Measurements from ENCODE around the gene ARMS2.
A peak's percentile ranks its signal among the peaks of the same experiment; 100 is the strongest.

The ARMS2 gene

DNA sequence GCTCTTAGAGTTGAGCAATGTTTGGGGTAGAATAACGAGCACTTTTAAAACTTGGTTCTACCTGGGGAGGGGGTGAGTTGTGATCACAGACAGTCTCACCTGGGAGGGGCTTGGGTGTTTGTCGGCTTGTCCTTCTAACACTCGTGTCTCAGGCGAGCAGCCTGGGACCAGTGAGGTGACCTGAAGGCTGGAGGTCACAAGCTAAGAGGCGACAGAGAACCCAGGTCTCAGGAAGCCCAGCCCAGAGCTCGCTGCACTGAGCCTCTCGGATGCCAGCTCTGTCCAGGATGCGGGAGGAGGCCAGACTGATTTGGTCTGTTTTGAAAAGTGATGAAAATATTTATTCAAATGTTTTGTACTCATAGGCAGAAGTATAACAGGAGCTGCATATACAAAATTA is 18.7 kb downstream of the ARMS2 start:
- no peak for DNase-seq

DNA sequence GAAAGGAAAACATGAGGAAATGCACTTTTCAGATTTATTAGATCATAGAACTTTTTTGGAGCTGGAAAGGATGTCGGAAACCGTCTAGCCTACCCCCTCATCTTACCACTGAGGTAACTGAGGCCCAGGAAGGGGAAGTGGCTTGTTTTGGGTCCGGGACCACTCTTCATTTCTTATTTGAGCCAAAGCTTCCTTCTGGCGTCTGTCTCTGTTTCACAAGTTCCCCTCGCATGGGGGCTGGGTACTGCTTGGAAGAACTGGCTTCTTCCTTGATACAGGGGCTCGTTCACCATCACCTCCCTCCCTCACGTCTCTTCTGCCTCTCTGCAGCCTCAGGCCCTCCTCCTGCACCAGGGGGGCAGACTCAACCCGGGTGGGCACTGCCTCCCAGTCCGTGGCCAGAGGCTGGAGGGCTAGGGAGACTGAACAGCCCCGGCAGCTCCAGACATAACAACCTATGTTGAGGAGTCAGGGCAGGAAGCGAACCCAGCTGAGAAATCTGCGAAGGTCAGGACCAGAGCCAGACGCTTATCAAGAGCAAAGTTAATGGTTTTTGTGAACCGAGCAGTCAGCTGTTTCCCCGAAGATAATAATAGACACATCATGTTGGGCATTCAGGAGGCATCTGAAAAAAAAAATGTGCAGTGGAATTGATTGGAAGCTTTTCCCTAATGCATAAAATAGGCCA is 19.8 kb downstream of the ARMS2 start:
- peak; percentile 15 for DNase-seq

DNA sequence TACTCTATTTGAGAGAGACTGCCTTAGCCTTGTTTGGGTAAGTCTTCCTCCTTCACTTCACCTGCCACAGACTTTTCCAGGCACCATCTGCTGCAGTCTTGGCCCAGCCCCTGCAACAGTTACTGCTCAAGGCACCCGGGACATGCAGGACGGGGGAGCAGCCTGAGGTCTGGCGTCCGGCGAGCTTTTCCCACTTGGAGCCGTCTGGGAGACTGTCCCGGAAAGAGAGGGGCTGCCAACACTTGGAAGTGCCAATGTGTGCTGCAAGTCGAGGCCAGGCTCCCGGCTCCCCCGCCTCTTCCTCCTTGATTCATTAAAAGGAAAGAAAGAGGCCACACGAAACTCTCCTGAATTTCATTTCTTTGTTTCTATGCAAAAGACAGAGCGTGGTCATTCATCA is 20.6 kb downstream of the ARMS2 start:
- peak; percentile 29 for DNase-seq

DNA sequence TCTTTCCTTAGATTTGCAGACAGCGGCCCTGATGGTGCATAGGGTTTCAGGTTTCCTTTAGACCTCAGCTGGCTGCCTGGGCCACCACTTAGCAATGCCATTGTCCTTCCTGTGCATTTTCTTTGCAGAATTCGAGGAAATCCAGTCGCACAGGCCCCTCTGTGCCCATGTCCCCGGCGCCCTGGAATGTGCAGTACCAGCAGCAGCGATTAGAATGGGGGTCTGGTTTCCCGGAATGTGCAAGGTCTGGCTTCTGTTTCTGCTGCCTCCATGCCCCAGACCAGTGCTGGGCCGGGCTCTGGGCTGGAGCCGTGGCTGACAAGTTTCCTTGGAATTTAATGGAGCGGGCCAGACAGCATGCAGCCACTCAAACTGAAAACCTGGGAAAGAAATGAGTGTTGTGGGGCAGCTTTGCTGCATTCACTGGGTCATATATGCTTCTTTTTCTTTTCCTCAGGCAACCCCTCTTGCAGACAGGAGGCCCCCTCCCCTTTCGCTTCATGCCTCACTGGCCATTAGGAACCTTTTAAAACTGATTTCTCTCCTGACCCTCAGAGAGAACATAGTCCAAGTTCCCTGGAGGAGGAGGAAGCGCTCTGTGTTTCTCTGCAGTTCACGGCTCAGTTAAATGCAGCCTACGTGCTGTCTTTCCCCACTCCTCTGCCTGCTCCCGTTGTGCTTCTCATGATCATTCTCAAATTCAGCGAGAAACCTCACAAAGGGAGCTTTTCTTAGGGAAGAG is 21.3 kb downstream of the ARMS2 start:
- peak; percentile 61 for DNase-seq

DNA sequence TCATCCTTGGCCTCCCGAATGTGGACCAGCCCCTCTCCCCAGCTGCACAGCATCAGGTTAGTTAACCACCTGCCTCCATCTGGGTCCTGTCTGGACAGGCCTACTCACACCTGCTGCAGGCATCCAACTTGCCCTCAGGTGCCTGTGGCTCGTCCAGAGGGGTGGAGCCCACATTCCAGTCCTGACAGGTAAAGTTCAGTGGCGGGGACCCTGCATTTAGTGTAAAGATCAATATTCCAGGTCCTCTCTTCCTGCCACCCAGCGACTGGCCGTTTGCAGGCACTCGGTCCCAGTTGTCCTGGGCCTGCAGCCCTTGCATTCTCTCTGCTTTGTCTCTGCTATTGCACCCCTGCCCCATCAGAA is 21.9 kb downstream of the ARMS2 start:
- no peak for DNase-seq

DNA sequence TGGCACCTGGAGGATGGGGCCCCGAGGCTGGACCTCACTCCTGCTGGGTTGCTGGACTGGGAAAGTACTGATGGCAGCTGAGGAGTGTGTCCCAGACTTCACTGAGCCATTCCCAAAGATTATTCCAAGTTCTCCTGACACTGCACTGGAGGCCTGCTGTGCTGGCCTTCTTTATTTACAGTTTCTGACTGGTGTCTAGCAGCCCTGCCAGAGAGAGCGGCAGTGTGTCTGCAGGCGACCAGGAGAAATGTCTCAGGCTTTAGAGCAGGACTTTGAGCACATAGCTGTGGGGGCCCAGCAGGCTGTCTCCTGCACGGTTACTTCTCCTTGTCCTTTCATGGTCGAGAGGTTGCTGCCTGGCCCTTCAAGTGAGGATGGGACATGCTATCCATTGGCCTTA is 23.0 kb downstream of the ARMS2 start:
- no peak for DNase-seq

DNA sequence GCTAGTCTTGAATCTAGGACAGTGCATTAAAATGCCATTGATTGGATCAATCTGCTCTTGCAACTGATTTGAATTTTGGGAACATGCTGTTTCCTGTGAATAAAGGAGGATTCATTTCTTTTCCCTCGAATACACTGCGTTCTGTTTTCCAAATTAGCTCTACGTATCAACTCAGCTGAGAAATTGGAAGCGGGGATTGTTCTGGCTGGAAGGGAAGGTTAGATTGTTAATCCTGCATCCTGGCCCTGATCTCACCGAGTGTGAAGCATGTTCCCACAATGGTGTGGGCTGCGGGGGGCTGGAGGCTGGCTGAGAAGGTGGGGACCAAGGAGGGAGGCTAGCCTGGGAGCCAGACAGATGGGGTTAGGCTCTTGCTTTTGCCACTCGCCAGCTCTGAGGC is 24.5 kb downstream of the ARMS2 start:
- DNase-seq: no peak

DNA sequence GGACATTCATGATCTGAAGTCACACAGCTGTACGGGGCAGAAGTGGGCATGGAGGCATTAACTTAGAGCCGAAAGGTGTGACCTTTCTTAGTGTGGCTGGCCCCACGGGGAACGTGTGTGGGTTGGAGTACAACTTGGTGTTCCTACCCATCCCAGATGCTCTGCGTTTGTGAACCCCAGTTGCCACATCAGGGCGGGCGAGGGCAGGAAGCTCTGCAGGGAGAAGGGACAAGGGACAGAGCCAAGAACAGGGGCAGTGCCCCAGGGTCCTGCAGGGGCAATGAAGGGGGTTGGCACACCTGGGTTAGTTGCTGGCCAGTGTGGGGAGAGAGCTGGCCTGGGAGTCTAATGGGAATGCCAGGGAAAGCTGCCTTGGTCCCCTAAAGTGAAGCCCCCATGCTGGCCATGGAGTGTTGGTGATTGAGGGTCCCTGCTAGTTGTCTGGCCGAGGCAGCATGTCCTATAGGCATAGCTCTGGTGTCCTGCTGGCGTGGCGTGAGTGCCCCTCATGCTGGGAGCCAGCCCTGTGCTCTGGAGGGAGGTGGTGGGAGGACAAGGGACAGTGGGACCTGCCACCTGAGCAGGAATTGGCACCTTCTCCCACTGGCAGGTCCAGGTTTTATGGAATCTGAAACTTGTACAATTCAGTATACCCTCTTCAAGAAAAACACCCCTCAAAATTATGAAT is 25.8 kb downstream of the ARMS2 start:
- DNase-seq: no peak

DNA sequence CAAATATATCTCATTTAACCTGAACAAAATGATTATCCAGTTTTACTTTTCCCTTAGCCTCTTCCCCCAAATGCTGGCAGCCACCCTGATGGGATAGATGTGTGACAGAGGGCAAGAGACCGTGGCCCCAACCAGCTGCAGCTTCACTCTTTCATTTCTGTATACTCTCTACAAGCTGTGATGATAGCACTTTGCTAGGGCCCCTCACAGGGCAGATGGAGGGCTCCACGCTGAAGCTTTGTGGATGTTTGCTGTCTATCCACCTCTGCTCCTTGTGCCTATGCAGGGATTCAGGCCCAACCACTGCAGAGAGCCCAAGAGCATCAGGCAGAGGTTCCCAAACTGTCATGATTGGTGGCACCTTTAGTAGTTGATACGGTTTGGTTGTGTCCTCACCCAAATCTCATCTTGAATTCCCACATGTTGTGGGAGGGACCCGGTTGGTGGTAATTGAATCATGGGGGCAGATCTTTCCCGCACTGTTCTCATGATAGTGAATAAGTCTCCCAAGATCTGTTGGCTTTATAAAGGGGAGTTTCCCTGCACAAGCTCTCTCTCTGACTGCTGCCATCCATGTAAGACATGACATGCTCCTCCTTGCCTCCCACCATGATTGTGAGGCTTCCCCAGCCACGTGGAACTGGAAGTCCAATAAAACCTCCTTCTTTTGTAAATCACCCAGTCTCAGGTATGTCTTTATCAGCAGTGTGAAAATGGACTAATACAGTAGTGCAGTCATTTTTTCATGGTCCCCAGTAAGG is 27.0 kb downstream of the ARMS2 start:
- no peak for DNase-seq

DNA sequence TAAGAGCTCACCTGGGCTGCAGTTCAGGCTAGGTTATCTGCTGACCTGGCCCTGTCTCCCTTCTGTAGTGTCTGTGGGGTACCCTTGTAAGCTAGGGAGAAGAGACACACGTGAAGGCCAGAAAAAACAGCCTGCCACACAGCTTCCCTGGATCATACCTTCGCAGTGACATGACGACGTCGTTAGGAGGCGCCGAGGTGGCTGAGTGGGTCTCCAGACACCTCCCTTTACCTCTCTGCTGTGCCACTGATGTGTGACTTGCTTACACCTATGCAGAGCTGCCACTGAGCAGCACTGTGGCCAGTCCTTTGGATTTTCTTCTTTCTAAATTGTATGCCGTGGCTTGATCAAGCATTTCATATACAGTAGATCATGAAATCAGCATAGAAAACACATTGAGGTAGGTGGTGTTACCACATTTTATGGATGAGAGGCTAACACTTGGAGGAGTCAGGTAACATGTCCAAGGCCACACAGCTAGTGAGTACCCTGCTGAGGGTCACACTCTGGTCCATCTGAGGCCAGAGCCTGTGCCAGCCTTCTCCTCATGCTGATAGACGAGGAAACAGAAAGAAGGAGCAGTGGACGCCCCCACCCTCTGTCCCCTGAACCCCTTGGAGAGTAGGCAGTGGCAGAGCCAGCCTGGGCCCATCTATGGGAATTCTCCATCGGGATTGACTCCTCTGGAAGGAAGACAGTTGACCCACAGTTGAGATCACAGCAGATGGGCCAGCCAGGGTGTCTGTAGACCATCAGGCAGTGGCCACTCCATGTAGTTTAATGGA is 30.0 kb downstream of the ARMS2 start:
- DNase-seq: no peak

DNA sequence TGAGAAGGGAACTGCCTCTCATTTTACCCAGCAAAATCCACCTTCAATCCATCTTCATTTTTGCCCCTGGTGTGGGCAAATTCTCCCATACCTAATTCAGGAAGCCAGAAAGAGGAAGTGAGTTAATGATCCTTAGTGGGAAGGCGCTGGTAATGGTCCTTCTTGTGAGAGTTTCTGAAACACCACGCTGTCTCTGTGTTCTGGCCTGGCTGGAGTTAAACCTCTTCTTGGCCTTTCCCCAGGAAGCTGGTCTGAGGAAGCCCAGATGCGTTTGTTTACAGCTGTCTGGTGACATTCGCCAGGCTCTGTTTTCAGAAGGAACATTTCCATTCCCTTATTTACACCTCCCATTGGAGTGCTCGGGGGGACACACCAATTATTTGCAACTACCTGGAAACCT is 31.2 kb downstream of the ARMS2 start:
- no peak for DNase-seq

DNA sequence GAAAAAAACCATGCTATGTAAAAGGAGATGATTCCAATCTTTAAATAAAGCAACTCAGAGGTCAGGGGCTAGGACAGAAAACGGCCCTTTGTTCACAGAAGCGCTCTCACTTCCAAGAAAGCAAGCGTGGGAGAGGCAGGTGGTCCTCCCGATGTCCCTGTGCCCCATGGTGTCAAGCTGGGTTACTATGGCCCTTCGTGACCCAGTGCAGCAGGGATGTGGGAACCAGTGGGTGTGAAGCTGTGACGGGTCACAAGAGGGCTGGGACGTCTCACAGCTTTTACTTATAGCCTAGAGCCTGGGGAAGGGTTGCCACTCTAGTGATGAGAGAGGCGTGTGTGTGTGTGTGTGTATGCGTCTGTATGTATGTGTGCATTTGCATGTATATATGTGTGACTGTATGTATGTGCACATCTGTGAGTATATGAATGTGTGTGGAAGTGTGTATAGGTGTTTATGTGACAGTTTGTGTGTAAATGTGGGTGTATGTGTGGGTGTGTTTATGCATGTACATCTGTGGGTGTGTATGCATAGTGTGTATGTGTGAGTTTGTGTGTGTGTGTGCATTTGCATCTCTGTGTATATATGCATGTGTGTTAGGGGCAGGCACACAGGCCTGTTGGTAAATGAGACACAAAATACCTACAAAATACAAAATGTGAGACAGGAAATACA is 32.1 kb downstream of the ARMS2 start:
- no peak for DNase-seq

DNA sequence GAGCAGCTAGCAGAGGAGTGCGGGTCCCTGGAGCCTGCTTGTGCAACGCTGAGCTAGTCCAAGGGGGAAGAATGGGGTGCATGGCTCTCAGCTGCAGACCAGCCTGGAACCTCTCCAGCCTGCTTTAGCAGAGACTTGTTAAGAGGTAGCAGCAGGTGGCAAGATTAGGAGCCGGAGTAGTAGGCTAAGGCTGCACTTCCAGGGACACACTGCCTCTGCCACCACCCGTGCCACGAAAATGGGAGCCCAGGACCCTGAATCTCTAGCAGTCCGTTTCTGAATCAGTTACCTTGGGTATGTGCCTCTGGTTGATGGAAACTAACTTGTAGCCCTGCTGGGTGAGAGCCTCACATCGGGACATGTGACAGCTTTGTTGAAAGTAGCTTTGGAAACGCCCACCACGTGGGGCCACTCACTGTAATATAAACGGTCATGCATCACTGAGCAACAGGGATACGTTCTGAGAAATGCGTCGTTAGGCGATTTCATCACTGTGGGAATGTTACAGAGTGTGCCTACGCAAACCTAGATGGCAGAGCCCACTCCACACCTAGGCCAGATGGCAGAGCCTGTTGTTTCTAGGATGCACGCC is 32.8 kb downstream of the ARMS2 start:
- no peak for DNase-seq

DNA sequence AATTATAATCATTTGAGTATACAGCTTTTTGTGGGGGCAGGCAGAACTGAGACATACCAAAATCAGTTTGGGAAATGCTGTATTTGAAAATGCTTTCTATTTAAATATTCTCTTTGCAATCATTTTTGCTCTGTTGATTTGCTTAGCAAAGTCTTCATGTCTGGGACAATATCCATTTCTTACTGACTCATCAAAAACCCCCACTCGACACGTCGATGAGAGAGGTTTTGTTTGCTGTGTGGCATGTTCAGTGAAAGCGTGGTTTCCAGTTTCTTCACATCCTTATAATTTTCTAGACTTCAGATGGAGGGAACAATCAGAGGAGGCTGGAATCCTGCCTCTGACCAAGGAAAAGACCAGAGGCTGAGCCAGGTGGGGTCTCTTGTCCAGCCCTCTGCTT is 35.8 kb downstream of the ARMS2 start:
- DNase-seq: no peak

DNA sequence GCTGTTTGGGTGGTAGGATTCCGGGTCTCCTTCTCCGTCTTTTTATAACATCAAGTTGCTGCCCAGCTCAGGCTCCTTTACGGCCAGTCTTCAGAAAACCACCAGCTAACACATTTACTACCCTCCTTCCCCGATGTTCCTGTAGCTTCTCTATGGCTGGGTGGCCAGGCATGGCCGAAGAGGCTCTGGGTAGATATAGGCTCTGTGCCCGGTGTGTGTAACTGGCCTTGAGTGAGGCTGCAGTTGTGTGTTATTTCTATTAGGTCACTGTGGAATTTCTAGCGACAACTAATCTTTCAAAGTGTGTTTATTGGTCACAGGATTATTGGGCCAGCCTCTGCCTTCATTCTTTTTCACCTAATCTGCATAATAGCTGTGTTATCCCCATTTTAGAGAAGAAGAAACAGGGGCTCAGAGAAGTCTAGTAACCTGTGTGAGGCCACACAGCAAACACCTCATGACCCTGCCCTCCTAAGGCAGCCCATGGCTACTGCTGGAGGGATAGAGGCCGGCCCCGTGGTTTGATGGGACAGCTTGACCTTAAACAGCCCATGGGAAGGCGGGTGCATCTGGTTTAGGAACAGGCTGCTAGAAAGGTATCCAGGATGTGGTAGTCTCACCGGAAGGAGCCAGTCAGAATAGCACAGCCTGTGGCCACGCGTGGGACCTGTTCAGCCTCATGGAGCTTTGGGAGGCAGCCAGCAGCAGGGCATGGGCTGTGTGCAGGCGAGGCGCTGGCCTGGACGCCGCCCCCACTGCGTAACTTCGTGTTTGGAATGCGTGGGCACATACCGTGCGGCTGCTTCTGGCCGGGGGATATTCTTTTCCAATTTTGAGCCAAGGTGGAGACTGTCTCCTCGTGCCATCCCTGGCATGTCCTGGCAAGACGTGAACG is 36.6 kb downstream of the ARMS2 start:
- DNase-seq: no peak

DNA sequence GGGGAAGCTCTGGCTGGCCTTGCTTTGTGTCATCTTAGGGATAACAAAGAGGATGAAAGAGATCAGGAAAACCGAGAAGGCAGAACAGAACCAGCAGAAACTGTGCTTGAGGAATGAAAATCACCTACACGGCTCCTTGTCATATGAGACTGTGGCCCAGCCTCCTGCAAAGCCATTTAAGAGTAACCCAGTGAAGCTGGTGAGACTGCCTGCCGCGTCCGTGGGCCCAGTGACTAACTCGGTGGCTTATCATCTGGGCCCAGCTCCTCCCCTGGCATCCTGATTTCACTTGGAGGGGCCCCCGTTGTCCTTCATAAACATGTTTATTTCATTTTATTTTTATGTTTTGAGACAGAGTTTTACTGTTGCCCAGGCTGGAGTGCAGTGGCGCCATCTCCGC is 37.6 kb downstream of the ARMS2 start:
- no peak for DNase-seq

DNA sequence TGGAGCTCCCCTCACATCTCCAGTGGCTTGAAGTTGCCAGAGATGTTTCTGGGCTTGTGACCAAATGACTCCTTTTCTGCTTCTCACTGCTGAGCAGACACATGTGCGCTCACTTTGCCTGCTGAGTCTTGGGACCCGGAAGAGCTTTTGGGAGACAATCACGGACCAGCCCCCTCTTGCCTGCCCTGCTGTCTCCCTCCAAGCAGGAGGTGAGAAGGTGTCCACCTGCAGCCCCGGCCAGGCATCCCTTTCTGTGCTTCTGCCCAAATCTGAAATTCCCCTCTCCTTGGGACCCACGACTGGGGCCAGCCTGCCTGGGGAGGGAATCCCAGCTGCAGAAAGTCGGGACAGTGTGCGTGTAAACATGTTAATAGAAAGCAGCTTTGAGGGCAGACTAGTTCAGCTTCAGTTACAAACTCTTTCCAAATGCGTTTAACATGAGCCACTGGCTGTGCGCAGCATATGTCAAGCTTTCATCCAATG is 38.6 kb downstream of the ARMS2 start:
- DNase-seq: no peak

DNA sequence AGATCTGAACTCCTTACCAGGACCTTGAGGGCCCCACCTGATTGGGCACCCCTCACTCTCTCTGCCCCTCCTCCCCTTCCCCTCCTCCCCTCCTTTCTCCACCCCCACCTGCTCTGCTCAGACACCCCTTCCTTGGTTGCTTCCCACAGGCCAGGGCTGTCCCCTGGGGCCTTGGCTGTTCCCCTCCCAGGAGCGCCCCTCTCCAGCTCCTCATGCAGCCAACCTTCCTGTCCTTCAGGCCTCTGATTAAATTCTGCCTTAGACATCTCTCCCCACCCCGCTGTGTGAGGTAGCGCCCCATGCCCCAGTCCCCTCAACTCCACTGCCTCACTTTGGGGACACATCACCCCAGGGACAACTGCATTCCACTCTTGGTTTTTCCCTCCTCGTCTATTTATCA is 39.3 kb downstream of the ARMS2 start:
- no peak for DNase-seq

DNA sequence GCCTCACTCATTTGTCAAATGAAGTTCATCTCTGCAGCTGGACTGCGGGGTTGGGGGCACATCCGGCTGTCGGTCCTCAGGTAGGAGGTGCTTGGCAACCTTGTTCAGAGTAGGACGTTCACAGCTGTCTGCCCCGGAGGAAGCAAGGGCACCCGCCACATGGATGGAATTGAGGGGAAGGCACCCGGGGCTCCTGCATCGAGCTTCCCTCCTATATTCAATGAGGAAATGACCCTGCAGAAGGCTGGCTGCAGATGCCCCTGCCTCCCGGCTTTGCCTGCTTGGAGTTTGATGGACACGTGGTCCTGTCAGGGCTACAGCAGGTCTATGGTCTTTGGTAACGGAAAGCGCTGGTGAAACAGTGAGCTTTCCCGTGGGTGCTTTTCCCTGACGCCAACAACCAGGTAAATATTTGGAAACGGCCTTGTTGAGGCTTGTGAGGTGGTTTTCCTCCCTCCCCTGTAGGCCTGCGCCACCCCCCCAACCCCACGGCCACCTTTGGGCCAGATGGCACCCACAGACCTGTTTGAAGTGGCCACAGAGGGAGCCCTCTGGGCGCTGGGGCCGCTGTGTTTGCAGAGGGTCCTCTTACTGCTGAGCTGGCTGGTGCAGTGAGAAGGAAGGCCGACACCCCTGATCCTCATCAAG is 39.8 kb downstream of the ARMS2 start:
- no peak for DNase-seq

All from right kidney (tissue), 1 donor.